GM12878 (cell line): ENCODE results near the gene UBE2G2. TPM values are rescaled to one million over a fixed set of nuclear protein-coding genes. Genes with fewer than 3 reads are reported as not detected.

ENCODE experiments used
- ATAC-seq: fragments of 200-7000 bp; cut with Tn5 transposase; 3 replicates; pipeline ENCODE4 v1.9.1; 2020; ENCODE audit warnings: mild to moderate bottlenecking, moderate library complexity
- BruUV-seq: library from RNA; stranded (reverse); fragments of 400-500 nt; replicated peaks from 2 replicates; lab custom pipeline; 2021; lab: Mats Ljungman, UMichigan
- CTCF ChIA-PET: fragments of 300-600 bp; sonication (Branson Sonifier 250); formaldehyde crosslinking; extraction: SDS; loops from one replicate; lab custom pipeline; 2021; ENCODE audit warnings: inconsistent platforms; lab: Yijun Ruan, JAX
- POLR2A ChIA-PET: fragments of 350-600 bp; formaldehyde crosslinking; extraction: SDS; loops from one replicate; lab custom pipeline; 2021; ENCODE audit warnings: inconsistent platforms; lab: Charles Lee
- RAD21 ChIA-PET: fragments of 300-600 bp; sonication (Branson Sonifier 250); formaldehyde crosslinking; loops from one replicate; lab custom pipeline; 2023; ENCODE audit warnings: antibody characterized with exemption; ENCODE audit not compliant: unreplicated experiment; lab: Charles Lee
- SMC1A ChIA-PET: fragments of 300-600 bp; sonication (Branson Sonifier 250); formaldehyde crosslinking; loops from one replicate; lab custom pipeline; 2023; ENCODE audit not compliant: unreplicated experiment, uncharacterized antibody; lab: Charles Lee
- DNase-seq: peaks from one replicate; pipeline ENCODE4 v3.0.0-alpha.2; 2011; ENCODE audit warnings: low read depth, low spot score
- FAIRE-seq: peaks from 3 replicates; lab custom pipeline; 2011; peaks lifted over from hg19 to GRCh38; lab: Jason Lieb, UNC
- H2AFZ ChIP-seq: 2 replicates; pipeline ENCODE4 v1.6.0; 2011; ENCODE audit warnings: low read depth, low read length, control low read depth; ENCODE audit not compliant: control insufficient read depth
- H3K27ac ChIP-seq: 2 replicates; pipeline ENCODE4 v1.5.1; 2011; ENCODE audit warnings: control low read depth; ENCODE audit not compliant: control insufficient read depth, insufficient read depth
- H3K27me3 ChIP-seq, 2 experiments: replicated peaks in 1 of 2; 2 replicates each; pipeline versions ENCODE4 v1.6.0 to v1.6.1; 2011; ENCODE audit warnings: low read length in 1 of 2; ENCODE audit not compliant: control insufficient read depth in 2 of 2, insufficient read depth in 2 of 2
- H3K36me3 ChIP-seq, 2 experiments: 2 replicates each; pipeline ENCODE4 v1.5.1; 2011; ENCODE audit warnings: low read length in 1 of 2; ENCODE audit not compliant: control insufficient read depth in 2 of 2, insufficient read depth in 2 of 2
- H3K4me1 ChIP-seq: 2 replicates; pipeline ENCODE4 v1.6.1; 2011; ENCODE audit warnings: mild to moderate bottlenecking, low read length, moderate library complexity, mixed read lengths; ENCODE audit not compliant: control insufficient read depth, insufficient read depth
- H3K4me2 ChIP-seq: 2 replicates; pipeline ENCODE4 v1.6.0; 2011; ENCODE audit warnings: control low read depth; ENCODE audit not compliant: control insufficient read depth, insufficient read depth
- H3K4me3 ChIP-seq: fragments of 200-600 bp; sonication (generic); 2 replicates; pipeline ENCODE4 v1.5.1; 2016
- H3K79me2 ChIP-seq: 2 replicates; pipeline ENCODE4 v1.6.0; 2011; ENCODE audit warnings: low read length; ENCODE audit not compliant: control insufficient read depth, insufficient read depth
- H3K9ac ChIP-seq: 2 replicates; pipeline ENCODE4 v1.8.0; 2011; ENCODE audit warnings: low read length, control low read depth, mixed read lengths; ENCODE audit not compliant: control insufficient read depth, insufficient read depth
- H3K9me3 ChIP-seq: replicated peaks from 3 replicates; pipeline ENCODE4 v1.5.1; 2011; ENCODE audit warnings: mild to moderate bottlenecking, low read length; ENCODE audit not compliant: control insufficient read depth, insufficient read depth
- H4K20me1 ChIP-seq: 2 replicates; pipeline ENCODE4 v1.6.0; 2011; ENCODE audit not compliant: control insufficient read depth, insufficient read depth
- EED ChIP-seq: sonication (generic); IDR thresholded peaks from 2 replicates; pipeline ENCODE4 v1.6.1; 2016; ENCODE audit warnings: antibody characterized with exemption, low read depth
- ESRRA ChIP-seq: IDR thresholded peaks from 2 replicates; pipeline ENCODE4 v1.6.1; 2012; ENCODE audit warnings: mild to moderate bottlenecking, low read length, improper control_type of control experiment
- ETV6 ChIP-seq, 2 experiments: fragments of 450-650 bp in 1 of 2; IDR thresholded peaks in 1 of 2; conservative IDR thresholded peaks in 1 of 2; 2 replicates each; pipeline ENCODE4 v1.6.1; 2014; ENCODE audit warnings: antibody characterized with exemption in 1 of 2, borderline replicate concordance in 1 of 2, low read depth in 1 of 2, mild to moderate bottlenecking in 1 of 2, moderate library complexity in 1 of 2
- GABPA ChIP-seq: IDR thresholded peaks from 2 replicates; pipeline ENCODE4 v1.6.1; 2014; ENCODE audit warnings: antibody characterized with exemption, low read depth, mild to moderate bottlenecking, inconsistent platforms
- IRF4 ChIP-seq: IDR thresholded peaks from 2 replicates; pipeline ENCODE4 v1.6.1; 2011; ENCODE audit warnings: low read depth, low read length
- MYC ChIP-seq: IDR thresholded peaks from 2 replicates; pipeline ENCODE4 v1.6.1; 2011; ENCODE audit warnings: mild to moderate bottlenecking, low read length, moderate library complexity, inconsistent platforms; ENCODE audit not compliant: insufficient read depth, insufficient replicate concordance, insufficient read length, severe bottlenecking
- NFYA ChIP-seq: IDR thresholded peaks from 2 replicates; pipeline ENCODE4 v1.6.1; 2011; ENCODE audit warnings: low read depth, mild to moderate bottlenecking, low read length, improper control_type of control experiment, borderline replicate concordance
- NFYB ChIP-seq: IDR thresholded peaks from 2 replicates; pipeline ENCODE4 v1.6.1; 2011; ENCODE audit warnings: low read depth, mild to moderate bottlenecking, low read length, improper control_type of control experiment, moderate library complexity; ENCODE audit not compliant: insufficient read depth
- NR2F1 ChIP-seq: fragments of 450-650 bp; conservative IDR thresholded peaks from 2 replicates; pipeline ENCODE4 v1.6.1; 2017; ENCODE audit warnings: mild to moderate bottlenecking
- USF1 ChIP-seq: IDR thresholded peaks from 2 replicates; pipeline ENCODE4 v1.6.1; 2011; ENCODE audit warnings: borderline replicate concordance, low read depth, mild to moderate bottlenecking, moderate library complexity, mixed read lengths, low read length; ENCODE audit not compliant: insufficient read depth; ENCODE audit errors: extremely low read length
- YBX1 ChIP-seq: fragments of 450-650 bp; IDR thresholded peaks from 2 replicates; pipeline ENCODE4 v1.6.1; 2016; ENCODE audit warnings: antibody characterized with exemption
- ZBED1 ChIP-seq: IDR thresholded peaks from 2 replicates; pipeline ENCODE4 v1.6.1; 2016; ENCODE audit warnings: borderline replicate concordance
- ZNF207 ChIP-seq: fragments of 450-650 bp; IDR thresholded peaks from 2 replicates; pipeline ENCODE4 v1.6.1; 2014; ENCODE audit warnings: antibody characterized with exemption, mild to moderate bottlenecking, borderline replicate concordance
- ZNF274 ChIP-seq: IDR thresholded peaks from one replicate; pipeline ENCODE4 v1.8.0; 2011; ENCODE audit not compliant: insufficient read length, insufficient read depth
- ZSCAN29 ChIP-seq: fragments of 450-650 bp; IDR thresholded peaks from 2 replicates; pipeline ENCODE4 v1.6.1; 2017; ENCODE audit warnings: mild to moderate bottlenecking, moderate library complexity
- WGBS: methylation state at CpG from one replicate; pipeline ENCODE4 v1.1.6; 2016; ENCODE audit warnings: low lambda C conversion rate; ENCODE audit not compliant: insufficient replicate concordance, insufficient coverage; ENCODE audit errors: missing lambda C conversion rate; 5-methylcytosine and 5-hydroxymethylcytosine counted together
- in situ Hi-C: fragments of 300-500 bp; cut with MboI; formaldehyde crosslinking; loops from 9 replicates; pipeline ENCODE4 v1.14.3; 2018; ENCODE audit warnings: mixed read lengths
- intact Hi-C: fragments of 100-400 bp; cut with micrococcal nuclease; formaldehyde crosslinking; loops from one replicate; pipeline ENCODE4 v1.14.2; 2022; ENCODE audit not compliant: unreplicated experiment
- polyA plus RNA-seq, 11 experiments: library from polyadenylated mRNA; depleted of rRNA in 4 of 11; unstranded in 6 of 11; stranded (reverse) in 5 of 11; fragments of >200 nt; fragmentation: Nextera tagmentation in 4 of 11; fragmentation: Illumina TruSeq in 1 of 11; extraction: Ambion mirVana in 4 of 11; extraction: Trizol in 1 of 11; gene quantifications; 1 replicate in 1 of 11; 2 replicates in 10 of 11; pipeline versions ENCODE4 v1.2.1 to v1.2.3, GENCODE V29; 2011 to 2016; ENCODE audit warnings: inconsistent platforms in 2 of 11, missing spikeins in 2 of 11, low read depth in 1 of 11
- total RNA-seq, 4 experiments: library from RNA; depleted of rRNA in 3 of 4; stranded (reverse); fragments of >200 nt in 3 of 4; fragmentation: Illumina TruSeq in 1 of 4; extraction: Trizol in 1 of 4; gene quantifications; 2 replicates each; pipeline versions ENCODE4 v1.2.1 to v1.2.3, GENCODE V29; 2013 to 2021
- TF ChIP-seq, protein P1 (sequence below): IDR thresholded peaks from 2 replicates; pipeline ENCODE4 v1.6.1; 2012; ENCODE audit warnings: low read depth, low read length, improper control_type of control experiment
- TF ChIP-seq, protein P2 (sequence below): fragments of 150-350 bp; IDR thresholded peaks from 2 replicates; pipeline ENCODE4 v1.6.1; 2016; ENCODE audit warnings: low read depth, low read length

Gene UBE2G2
- total and polyA plus RNA-seq, 10 of the 15 experiments (the other 5 are each of a cell fraction or from before 2014, with no cell fraction given): 27.0 to 139 (median 75.9) TPM

GRCh38 chr21:44749116-44749758 lies 52.4 kb downstream of the UBE2G2 start:
- Histone ChIP-seq H4K20me1 (no peaks in the 10 kb centered on the region), H3K79me2 (no peaks in the 10 kb centered on the region), H3K4me3 (no peak overlapping the region), H2AFZ (no peak overlapping the region), H3K9ac (no peak overlapping the region), H3K27me3 (no peaks in the 10 kb centered on the region), H3K27ac (no peak overlapping the region), H3K9me3 (no peaks in the 10 kb centered on the region; the same call in 2 of the 3 replicates), H3K4me1 (no peaks in the 10 kb centered on the region), H3K4me2 (no peak overlapping the region), H3K36me3 (no peaks in the 10 kb centered on the region)
- RAD21 ChIA-PET: no interaction called here
- SMC1A ChIA-PET: no interaction called here
- BruUV-seq: no TSS peak
- DNase-seq: no peak
- in situ Hi-C loops (no loop called here), intact Hi-C loops (no loop called here)
- no peak for ATAC-seq
- TF ChIP-seq YBX1 (no peak), NFYA (no peak), ZSCAN29 (no peak), NFYB (no peak), NR2F1 (no peak), ESRRA (no peak), ZNF274 (no peak), USF1 (no peak), GABPA (no peak), EED (no peak), MYC (no peak), IRF4 (no peak), ETV6 (conservative IDR thresholded peaks at IDR 0.05 in 1 of 2, IDR thresholded peaks at IDR 0.05 in 1 of 2; ENCODE audit: borderline replicate concordance in 1 of 2, low read depth in 1 of 2) (no peak), ZBED1 (no peak), ZNF207 (no peak)
- TF ChIP-seq, protein P1, sequence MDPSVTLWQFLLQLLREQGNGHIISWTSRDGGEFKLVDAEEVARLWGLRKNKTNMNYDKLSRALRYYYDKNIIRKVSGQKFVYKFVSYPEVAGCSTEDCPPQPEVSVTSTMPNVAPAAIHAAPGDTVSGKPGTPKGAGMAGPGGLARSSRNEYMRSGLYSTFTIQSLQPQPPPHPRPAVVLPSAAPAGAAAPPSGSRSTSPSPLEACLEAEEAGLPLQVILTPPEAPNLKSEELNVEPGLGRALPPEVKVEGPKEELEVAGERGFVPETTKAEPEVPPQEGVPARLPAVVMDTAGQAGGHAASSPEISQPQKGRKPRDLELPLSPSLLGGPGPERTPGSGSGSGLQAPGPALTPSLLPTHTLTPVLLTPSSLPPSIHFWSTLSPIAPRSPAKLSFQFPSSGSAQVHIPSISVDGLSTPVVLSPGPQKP: no peak
- TF ChIP-seq, protein P2, sequence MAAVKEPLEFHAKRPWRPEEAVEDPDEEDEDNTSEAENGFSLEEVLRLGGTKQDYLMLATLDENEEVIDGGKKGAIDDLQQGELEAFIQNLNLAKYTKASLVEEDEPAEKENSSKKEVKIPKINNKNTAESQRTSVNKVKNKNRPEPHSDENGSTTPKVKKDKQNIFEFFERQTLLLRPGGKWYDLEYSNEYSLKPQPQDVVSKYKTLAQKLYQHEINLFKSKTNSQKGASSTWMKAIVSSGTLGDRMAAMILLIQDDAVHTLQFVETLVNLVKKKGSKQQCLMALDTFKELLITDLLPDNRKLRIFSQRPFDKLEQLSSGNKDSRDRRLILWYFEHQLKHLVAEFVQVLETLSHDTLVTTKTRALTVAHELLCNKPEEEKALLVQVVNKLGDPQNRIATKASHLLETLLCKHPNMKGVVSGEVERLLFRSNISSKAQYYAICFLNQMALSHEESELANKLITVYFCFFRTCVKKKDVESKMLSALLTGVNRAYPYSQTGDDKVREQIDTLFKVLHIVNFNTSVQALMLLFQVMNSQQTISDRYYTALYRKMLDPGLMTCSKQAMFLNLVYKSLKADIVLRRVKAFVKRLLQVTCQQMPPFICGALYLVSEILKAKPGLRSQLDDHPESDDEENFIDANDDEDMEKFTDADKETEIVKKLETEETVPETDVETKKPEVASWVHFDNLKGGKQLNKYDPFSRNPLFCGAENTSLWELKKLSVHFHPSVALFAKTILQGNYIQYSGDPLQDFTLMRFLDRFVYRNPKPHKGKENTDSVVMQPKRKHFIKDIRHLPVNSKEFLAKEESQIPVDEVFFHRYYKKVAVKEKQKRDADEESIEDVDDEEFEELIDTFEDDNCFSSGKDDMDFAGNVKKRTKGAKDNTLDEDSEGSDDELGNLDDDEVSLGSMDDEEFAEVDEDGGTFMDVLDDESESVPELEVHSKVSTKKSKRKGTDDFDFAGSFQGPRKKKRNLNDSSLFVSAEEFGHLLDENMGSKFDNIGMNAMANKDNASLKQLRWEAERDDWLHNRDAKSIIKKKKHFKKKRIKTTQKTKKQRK: no peak
- 44% methylated on average over 25 of the region's 26 CpGs for WGBS
- CTCF ChIA-PET: no interaction called here
- FAIRE-seq: no peak
- POLR2A ChIA-PET: no interaction called here
